Activated T-cell treated with anti-CD3 and anti-CD28 coated beads, Interleukin-2, amount 50 U/mL, for 48 hours (primary cell): Measurements from ENCODE around the gene CT45A2.
"Not testable (repeated sequence)": the region's sequence is repeated elsewhere in the genome, so short reads cannot be mapped to it uniquely, and the experiment has no call there.

Experiments used
- DNase-seq, 2 experiments: peaks; one replicate each; pipeline ENCODE4 v3.0.0-alpha.2; 2020

CT45A2 gene, protein sequence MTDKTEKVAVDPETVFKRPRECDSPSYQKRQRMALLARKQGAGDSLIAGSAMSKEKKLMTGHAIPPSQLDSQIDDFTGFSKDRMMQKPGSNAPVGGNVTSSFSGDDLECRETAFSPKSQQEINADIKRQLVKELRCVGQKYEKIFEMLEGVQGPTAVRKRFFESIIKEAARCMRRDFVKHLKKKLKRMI

GRCh38 chrX:135819912-135820311 lies at the start of gene CT45A2:
Gene CT45A2, minus strand, starts transcription at chrX:135820012. Its CDS starts 3,747 bp downstream, at chrX:135816265.
- DNase-seq = not testable (repeated sequence)

DNA sequence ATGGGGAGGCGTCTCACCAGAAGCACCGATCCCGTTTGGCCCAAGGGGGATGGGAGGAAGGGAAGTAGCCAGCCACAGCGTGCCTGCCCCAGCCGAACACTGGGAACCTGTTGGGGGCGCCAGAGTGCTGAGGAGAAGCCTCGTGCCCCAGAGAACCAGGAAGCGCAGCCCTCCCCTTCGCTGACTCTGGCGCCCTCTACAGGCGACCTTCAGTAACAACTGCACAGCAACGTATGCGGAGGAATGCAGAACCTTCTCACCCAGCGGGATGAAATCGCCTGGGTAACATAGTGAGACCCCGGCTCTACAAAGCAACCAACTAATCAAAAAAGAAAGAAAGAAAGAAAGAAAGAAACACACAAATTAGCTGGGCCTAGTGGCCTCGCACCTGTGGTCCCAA lies 34.6 kb upstream of the CT45A2 start, which contains the start of gene CT45A8:
Gene CT45A8 (minus strand): TSS at position 101 of the 400 bp plus-strand sequence. CDS start 3,755 bp downstream, outside the sequence.
- not testable (repeated sequence) for DNase-seq

DNA sequence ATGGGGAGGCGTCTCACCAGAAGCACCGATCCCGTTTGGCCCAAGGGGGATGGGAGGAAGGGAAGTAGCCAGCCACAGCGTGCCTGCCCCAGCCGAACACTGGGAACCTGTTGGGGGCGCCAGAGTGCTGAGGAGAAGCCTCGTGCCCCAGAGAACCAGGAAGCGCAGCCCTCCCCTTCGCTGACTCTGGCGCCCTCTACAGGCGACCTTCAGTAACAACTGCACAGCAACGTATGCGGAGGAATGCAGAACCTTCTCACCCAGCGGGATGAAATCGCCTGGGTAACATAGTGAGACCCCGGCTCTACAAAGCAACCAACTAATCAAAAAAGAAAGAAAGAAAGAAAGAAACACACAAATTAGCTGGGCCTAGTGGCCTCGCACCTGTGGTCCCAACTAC lies 17.4 kb upstream of the CT45A2 start, which contains the start of gene CT45A7:
Gene CT45A7 (minus strand): TSS at position 101 of the 400 bp plus-strand sequence. CDS start 3,747 bp downstream, outside the sequence.
- not testable (repeated sequence) for DNase-seq

DNA sequence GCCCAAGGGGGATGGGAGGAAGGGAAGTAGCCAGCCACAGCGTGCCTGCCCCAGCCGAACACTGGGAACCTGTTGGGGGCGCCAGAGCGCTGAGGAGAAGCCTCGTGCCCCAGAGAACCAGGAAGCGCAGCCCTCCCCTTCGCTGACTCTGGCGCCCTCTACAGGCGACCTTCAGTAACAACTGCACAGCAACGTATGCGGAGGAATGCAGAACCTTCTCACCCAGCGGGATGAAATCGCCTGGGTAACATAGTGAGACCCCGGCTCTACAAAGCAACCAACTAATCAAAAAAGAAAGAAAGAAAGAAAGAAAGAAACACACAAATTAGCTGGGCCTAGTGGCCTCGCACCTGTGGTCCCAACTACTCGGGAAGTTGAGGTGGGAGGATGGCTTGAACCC lies 17.1 kb downstream of the CT45A2 start, which contains the start of gene CT45A6:
Gene CT45A6 (minus strand): TSS at position 101 of the 400 bp plus-strand sequence. CDS start 3,794 bp downstream, outside the sequence.
- DNase-seq = not testable (repeated sequence)

DNA sequence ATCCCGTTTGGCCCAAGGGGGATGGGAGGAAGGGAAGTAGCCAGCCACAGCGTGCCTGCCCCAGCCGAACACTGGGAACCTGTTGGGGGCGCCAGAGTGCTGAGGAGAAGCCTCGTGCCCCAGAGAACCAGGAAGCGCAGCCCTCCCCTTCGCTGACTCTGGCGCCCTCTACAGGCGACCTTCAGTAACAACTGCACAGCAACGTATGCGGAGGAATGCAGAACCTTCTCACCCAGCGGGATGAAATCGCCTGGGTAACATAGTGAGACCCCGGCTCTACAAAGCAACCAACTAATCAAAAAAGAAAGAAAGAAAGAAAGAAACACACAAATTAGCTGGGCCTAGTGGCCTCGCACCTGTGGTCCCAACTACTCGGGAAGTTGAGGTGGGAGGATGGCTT lies 34.4 kb downstream of the CT45A2 start, which contains the start of gene CT45A5:
Gene CT45A5 (minus strand): TSS at position 101 of the 400 bp plus-strand sequence. CDS start 3,774 bp downstream, outside the sequence.
- DNase-seq = not testable (repeated sequence)

DNA sequence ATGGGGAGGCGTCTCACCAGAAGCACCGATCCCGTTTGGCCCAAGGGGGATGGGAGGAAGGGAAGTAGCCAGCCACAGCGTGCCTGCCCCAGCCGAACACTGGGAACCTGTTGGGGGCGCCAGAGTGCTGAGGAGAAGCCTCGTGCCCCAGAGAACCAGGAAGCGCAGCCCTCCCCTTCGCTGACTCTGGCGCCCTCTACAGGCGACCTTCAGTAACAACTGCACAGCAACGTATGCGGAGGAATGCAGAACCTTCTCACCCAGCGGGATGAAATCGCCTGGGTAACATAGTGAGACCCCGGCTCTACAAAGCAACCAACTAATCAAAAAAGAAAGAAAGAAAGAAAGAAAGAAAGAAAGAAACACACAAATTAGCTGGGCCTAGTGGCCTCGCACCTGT lies 51.7 kb downstream of the CT45A2 start, which contains the start of gene CT45A3:
Gene CT45A3 (minus strand): TSS at position 101 of the 400 bp plus-strand sequence. CDS start 3,747 bp downstream, outside the sequence.
- DNase-seq = not testable (repeated sequence)
